ENCODE data around the gene TMEM179. TPM values are rescaled to one million over a fixed set of nuclear protein-coding genes. Genes with fewer than 3 reads are reported as not detected.

Gene TMEM179
- total and polyA plus RNA-seq, 2 of the 13 experiments (the other 11 are each of a cell fraction or from before 2014, with no cell fraction given): not detected

GRCh38 chr14:104551851-104552737 is 52.5 kb downstream of the TMEM179 start:
- ATAC-seq: no peak
- Histone ChIP-seq H3K9ac (ENCODE audit: insufficient read depth, low read depth, low read length) (no peak overlapping the region), H3K4me1 (ENCODE audit: insufficient read depth, low read length) (no peaks in the 10 kb centered on the region), H3K4me3 (replicated peaks in 1 of 3; ENCODE audit: insufficient read depth in 1 of 3, low read depth in 2 of 3, low read length in 3 of 3) (no peak overlapping the region), H4K20me1 (ENCODE audit: insufficient read depth, low read length) (peaks cover 6% of the 10 kb centered on the region; the same call in 1 of the 2 replicates), H3K36me3 (replicated peaks in 1 of 2; ENCODE audit: control insufficient read depth in 1 of 2, insufficient read depth in 2 of 2, low read length in 2 of 2) (no peaks in the 10 kb centered on the region), H3K4me2 (ENCODE audit: low read depth, low read length) (no peak overlapping the region), H2AFZ (ENCODE audit: low read length) (no peak overlapping the region), H3K27me3 (ENCODE audit: control insufficient read depth in 1 of 2, insufficient read depth in 2 of 2, low read length in 2 of 2) (peaks cover 7 to 83% of the 10 kb centered on the region in 2 experiments; a peak in 4 of 5 replicates), H3K79me2 (ENCODE audit: insufficient read depth, low read length) (no peaks in the 10 kb centered on the region), H3K27ac (ENCODE audit: extremely low read length, insufficient read depth, low read length) (no peak overlapping the region), H3K9me3 (ENCODE audit: low read length) (no peaks in the 10 kb centered on the region)
- whole genome bisulfite sequencing (ENCODE audit: low lambda C conversion rate): 0% methylated on average over 15 of the region's 33 CpGs
- ChIA-PET CTCF (ENCODE audit: low intra/inter-chr PET ratio, low total read pairs) (no interaction called here), POLR2A (no interaction called here)
- BruUV-seq (replicated peaks): no TSS peak
- in situ Hi-C loops (cut with HindIII; ENCODE audit: extremely low pct_ligation_motif_present, low pct_unique_long_range_greater_than_20kb) (no loop called here), intact Hi-C loops (cut with micrococcal nuclease; ENCODE audit: unreplicated experiment) (no loop called here)
- DNase-seq (ENCODE audit: low spot score): no peak
- no peak for FAIRE-seq
- no peak for TF ChIP-seq GZF1 (CRISPR knock-in tag; IDR thresholded peaks at IDR 0.05)
- no peak for TF ChIP-seq ZFP90 (CRISPR knock-in tag; IDR thresholded peaks at IDR 0.05; ENCODE audit: borderline replicate concordance)
- no peak for TF ChIP-seq NR2F6 (IDR thresholded peaks at IDR 0.05)
- no peak for TF ChIP-seq NR2F6 (CRISPR knock-in tag; IDR thresholded peaks at IDR 0.05)
- TF ChIP-seq MBD4 (IDR thresholded peaks at IDR 0.05; ENCODE audit: borderline replicate concordance, low read length): no peak
- TF ChIP-seq AKAP8 (CRISPR knock-in tag; IDR thresholded peaks at IDR 0.05): no peak
- TF ChIP-seq ZC3H4 (CRISPR knock-in tag; IDR thresholded peaks at IDR 0.05; ENCODE audit: borderline replicate concordance): no peak
- TF ChIP-seq ZNF749 (CRISPR knock-in tag; IDR thresholded peaks at IDR 0.05; ENCODE audit: borderline replicate concordance): no peak
- no peak for TF ChIP-seq MEIS1 (CRISPR knock-in tag; IDR thresholded peaks at IDR 0.05; ENCODE audit: borderline replicate concordance)
- no peak for TF ChIP-seq ZNF329 (CRISPR knock-in tag; IDR thresholded peaks at IDR 0.05; ENCODE audit: low read depth)
- TF ChIP-seq ZNF101 (CRISPR knock-in tag; IDR thresholded peaks at IDR 0.05; ENCODE audit: borderline replicate concordance, low read depth): no peak
- TF ChIP-seq EEA1 (CRISPR knock-in tag; IDR thresholded peaks at IDR 0.05; ENCODE audit: borderline replicate concordance): no peak

All from HepG2 (cell line).